OCI-LY3 (cell line): ENCODE measurements around the gene NRDC.

Experiments used
- H2AFZ ChIP-seq: fragments of 200-600, 300-600 bp; shearing (Covaris generic); 2 replicates; pipeline ENCODE4 v1.6.0; 2014; ENCODE audit warnings: antibody characterized with exemption, low read depth, low read length
- H3K27ac ChIP-seq: fragments of 200-600, 300-600 bp; sonication (generic); 2 replicates; pipeline ENCODE4 v1.5.1; 2014; ENCODE audit warnings: mild to moderate bottlenecking, low read length, moderate library complexity, mixed read lengths
- H3K27me3 ChIP-seq: fragments of 200-600, 300-600 bp; sonication (generic); 2 replicates; pipeline ENCODE4 v1.6.1; 2014; ENCODE audit warnings: low read depth, low read length, mixed read lengths
- H3K36me3 ChIP-seq: fragments of 200-600, 300-600 bp; sonication (generic); replicated peaks from 2 replicates; pipeline ENCODE3; 2014; ENCODE audit warnings: low read depth, low read length, mixed read lengths
- H3K4me1 ChIP-seq: fragments of 300-600, 200-600 bp; sonication (generic); 2 replicates; pipeline ENCODE4 v1.6.1; 2014; ENCODE audit warnings: low read length, mixed read lengths
- H3K4me2 ChIP-seq: fragments of 200-600, 300-600 bp; sonication (generic); 2 replicates; pipeline ENCODE4 v1.6.1; 2014; ENCODE audit warnings: low read length, mixed read lengths
- H3K4me3 ChIP-seq: fragments of 300-600, 200-600 bp; sonication (generic); 2 replicates; pipeline ENCODE4 v1.5.1; 2014; ENCODE audit warnings: antibody characterized with exemption, mild to moderate bottlenecking, low read length, moderate library complexity
- H3K79me2 ChIP-seq: fragments of 300-600, 200-600 bp; shearing (Covaris generic); 2 replicates; pipeline ENCODE4 v1.6.1; 2014; ENCODE audit warnings: mild to moderate bottlenecking, low read length, mixed read lengths
- H3K9ac ChIP-seq: fragments of 300-600, 200-600 bp; shearing (Covaris generic); 2 replicates; pipeline ENCODE4 v1.6.0; 2014; ENCODE audit warnings: mild to moderate bottlenecking, low read length, moderate library complexity
- H3K9me3 ChIP-seq: fragments of 200-600, 300-600 bp; shearing (Covaris generic); 2 replicates; pipeline ENCODE4 v1.6.1; 2014; ENCODE audit warnings: low read length, mixed read lengths; ENCODE audit not compliant: insufficient read depth
- H4K20me1 ChIP-seq: fragments of 200-600, 300-600 bp; sonication (generic); 2 replicates; pipeline ENCODE4 v1.6.1; 2016; ENCODE audit warnings: low read length, mixed read lengths; ENCODE audit not compliant: insufficient read depth
- EZH2phosphoT487 ChIP-seq: fragments of 200-600 bp; shearing (Covaris generic); IDR thresholded peaks from 2 replicates; pipeline ENCODE4 v1.6.1; 2018; ENCODE audit warnings: antibody characterized with exemption, mixed run types, low read depth
- TF ChIP-seq, protein P1 (sequence below): fragments of 200-600, 300-600 bp; sonication (generic); IDR thresholded peaks from 2 replicates; pipeline ENCODE4 v1.5.1; 2014; ENCODE audit warnings: antibody characterized with exemption, low read length, low read depth

NRDC gene

DNA sequence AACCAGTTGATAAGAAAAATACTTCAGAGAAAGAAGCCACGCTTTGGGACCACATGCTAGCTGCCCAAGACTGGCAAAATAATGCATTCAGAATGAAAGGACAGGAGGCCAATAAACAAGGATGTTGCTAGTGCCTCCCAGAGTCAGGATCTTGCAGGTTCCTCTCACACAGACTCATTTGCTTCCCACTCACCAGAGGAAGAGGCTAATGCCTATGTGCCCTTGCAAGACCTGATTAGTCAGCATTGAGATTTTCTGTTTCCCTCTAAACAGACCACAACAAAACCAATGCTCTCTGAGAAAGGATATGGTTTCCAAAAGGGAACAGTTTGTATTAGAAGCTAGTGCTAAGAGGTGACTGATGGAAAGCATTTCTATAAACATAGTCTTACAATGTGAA is 85.7 kb downstream of the NRDC start:
- Histone ChIP-seq H3K4me1 (no peaks in the 10 kb centered on the region), H3K9me3 (no peaks in the 10 kb centered on the region), H3K4me3 (no peak overlapping the region), H3K36me3 (peaks cover 42% of the 10 kb centered on the region), H2AFZ (no peak overlapping the region), H4K20me1 (no peaks in the 10 kb centered on the region), H3K9ac (no peak overlapping the region), H3K4me2 (no peak overlapping the region), H3K27ac (no peak overlapping the region), H3K27me3 (no peaks in the 10 kb centered on the region), H3K79me2 (no peaks in the 10 kb centered on the region)
- TF ChIP-seq, protein P1, sequence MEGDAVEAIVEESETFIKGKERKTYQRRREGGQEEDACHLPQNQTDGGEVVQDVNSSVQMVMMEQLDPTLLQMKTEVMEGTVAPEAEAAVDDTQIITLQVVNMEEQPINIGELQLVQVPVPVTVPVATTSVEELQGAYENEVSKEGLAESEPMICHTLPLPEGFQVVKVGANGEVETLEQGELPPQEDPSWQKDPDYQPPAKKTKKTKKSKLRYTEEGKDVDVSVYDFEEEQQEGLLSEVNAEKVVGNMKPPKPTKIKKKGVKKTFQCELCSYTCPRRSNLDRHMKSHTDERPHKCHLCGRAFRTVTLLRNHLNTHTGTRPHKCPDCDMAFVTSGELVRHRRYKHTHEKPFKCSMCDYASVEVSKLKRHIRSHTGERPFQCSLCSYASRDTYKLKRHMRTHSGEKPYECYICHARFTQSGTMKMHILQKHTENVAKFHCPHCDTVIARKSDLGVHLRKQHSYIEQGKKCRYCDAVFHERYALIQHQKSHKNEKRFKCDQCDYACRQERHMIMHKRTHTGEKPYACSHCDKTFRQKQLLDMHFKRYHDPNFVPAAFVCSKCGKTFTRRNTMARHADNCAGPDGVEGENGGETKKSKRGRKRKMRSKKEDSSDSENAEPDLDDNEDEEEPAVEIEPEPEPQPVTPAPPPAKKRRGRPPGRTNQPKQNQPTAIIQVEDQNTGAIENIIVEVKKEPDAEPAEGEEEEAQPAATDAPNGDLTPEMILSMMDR = no peak
- no peak for TF ChIP-seq EZH2phosphoT487

DNA sequence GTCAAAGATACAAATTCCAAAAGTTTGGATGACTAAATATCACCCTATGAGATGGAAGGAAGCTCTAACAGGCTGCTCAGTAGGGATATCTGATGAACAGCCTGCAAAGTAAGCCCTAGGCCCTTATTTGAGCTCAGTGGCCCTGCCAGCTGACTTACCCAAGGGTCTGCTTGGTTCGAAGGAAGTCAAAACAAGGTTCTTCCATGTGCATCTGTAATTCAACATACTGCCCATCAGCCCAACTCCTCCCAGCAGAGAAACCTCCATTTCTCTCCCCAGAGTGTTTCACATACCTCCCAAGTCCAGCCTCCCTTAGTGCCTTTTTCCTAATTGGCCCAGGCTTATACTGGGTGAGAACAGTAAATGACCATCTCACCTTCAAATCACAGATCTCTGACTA is 86.6 kb downstream of the NRDC start:
- no peaks in the 10 kb centered on the region for H4K20me1 ChIP-seq
- no peaks in the 10 kb centered on the region for H3K9me3 ChIP-seq
- H2AFZ ChIP-seq = no peak overlapping the region
- H3K4me2 ChIP-seq = no peak overlapping the region
- H3K27ac ChIP-seq = no peak overlapping the region
- TF ChIP-seq, protein P1 = no peak
- TF ChIP-seq EZH2phosphoT487 = no peak
- H3K4me1 ChIP-seq = no peaks in the 10 kb centered on the region
- H3K36me3 ChIP-seq = peaks cover 51% of the 10 kb centered on the region
- H3K79me2 ChIP-seq = no peaks in the 10 kb centered on the region
- no peak overlapping the region for H3K4me3 ChIP-seq
- H3K9ac ChIP-seq = no peak overlapping the region
- no peaks in the 10 kb centered on the region for H3K27me3 ChIP-seq

DNA sequence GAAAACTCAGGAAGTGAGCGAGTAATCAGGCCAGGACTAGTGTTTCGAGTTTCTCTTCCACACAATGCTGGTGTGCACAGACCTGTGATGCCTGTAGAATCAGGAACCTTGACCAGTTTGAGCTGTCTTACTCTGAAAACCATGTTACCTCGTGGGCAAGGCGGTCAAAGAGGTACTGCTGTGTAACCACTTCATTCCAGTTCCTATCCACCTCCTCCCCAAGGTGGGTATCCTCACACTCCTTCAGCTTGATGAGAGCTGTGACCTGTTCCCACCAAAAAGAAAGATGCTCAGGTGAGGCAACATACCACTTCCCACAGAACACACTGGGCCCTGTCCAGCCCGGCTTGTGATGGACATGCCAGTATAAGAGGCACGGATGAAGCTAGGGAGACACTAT is 88.1 kb downstream of the NRDC start:
- Histone ChIP-seq H3K79me2 (no peaks in the 10 kb centered on the region), H3K9me3 (no peaks in the 10 kb centered on the region), H3K4me2 (no peak overlapping the region), H3K9ac (no peak overlapping the region), H3K36me3 (peaks cover 60% of the 10 kb centered on the region), H2AFZ (no peak overlapping the region), H4K20me1 (no peaks in the 10 kb centered on the region), H3K27me3 (no peaks in the 10 kb centered on the region), H3K4me1 (no peaks in the 10 kb centered on the region), H3K27ac (no peak overlapping the region), H3K4me3 (no peak overlapping the region)
- no peak for TF ChIP-seq EZH2phosphoT487
- TF ChIP-seq, protein P1 = no peak

DNA sequence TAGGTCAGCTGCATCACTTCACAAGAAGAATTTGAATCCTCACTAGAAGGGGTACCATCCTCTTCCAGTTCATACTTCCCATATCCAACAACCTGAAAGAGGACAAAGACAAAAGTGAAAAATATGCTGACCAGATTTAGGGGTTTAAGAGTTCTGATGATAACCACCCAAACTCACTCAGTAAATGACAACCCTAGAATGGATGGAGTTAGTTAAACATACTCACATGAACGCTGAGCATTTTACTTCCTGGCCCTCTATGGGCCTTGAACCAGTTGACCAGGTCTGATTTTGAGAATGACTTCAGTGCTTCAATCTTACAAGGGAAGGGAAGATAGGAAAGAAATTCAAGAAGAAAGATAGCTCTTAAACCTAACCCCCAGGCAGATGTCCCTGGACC is 89.2 kb downstream of the NRDC start:
- no peaks in the 10 kb centered on the region for H3K79me2 ChIP-seq
- no peak overlapping the region for H2AFZ ChIP-seq
- H3K36me3 ChIP-seq = peaks cover 60% of the 10 kb centered on the region

More for the DNA sequence above, 89.2 kb downstream of the NRDC start:
- H3K27ac ChIP-seq = no peak overlapping the region
- no peaks in the 10 kb centered on the region for H3K4me1 ChIP-seq
- no peak overlapping the region for H3K4me3 ChIP-seq
- H3K27me3 ChIP-seq = no peaks in the 10 kb centered on the region
- no peak overlapping the region for H3K9ac ChIP-seq
- H3K9me3 ChIP-seq = no peaks in the 10 kb centered on the region
- no peaks in the 10 kb centered on the region for H4K20me1 ChIP-seq
- TF ChIP-seq, protein P1 = no peak
- TF ChIP-seq EZH2phosphoT487 = no peak
- H3K4me2 ChIP-seq = no peak overlapping the region
